Pulmonary artery endothelial cell (primary cell): ENCODE results near the gene SMO. TPM values are rescaled to one million over a fixed set of nuclear protein-coding genes. Genes with fewer than 3 reads are reported as not detected.
"Not testable (repeated sequence)": the region's sequence is repeated elsewhere in the genome, so short reads cannot be mapped to it uniquely, and the experiment has no call there.

Source experiments
- DNase-seq: peaks from one replicate; pipeline ENCODE4 v3.0.0-alpha.2; 2011; ENCODE audit warnings: low read depth, low spot score
- total RNA-seq: library from RNA; depleted of rRNA; stranded (reverse); fragments of >200 nt; gene quantifications from 2 replicates; pipeline ENCODE4 v1.2.3, GENCODE V29; 2014

The SMO gene
- total RNA-seq, 1 donor from 2014 or later, result 2.4 TPM

DNA sequence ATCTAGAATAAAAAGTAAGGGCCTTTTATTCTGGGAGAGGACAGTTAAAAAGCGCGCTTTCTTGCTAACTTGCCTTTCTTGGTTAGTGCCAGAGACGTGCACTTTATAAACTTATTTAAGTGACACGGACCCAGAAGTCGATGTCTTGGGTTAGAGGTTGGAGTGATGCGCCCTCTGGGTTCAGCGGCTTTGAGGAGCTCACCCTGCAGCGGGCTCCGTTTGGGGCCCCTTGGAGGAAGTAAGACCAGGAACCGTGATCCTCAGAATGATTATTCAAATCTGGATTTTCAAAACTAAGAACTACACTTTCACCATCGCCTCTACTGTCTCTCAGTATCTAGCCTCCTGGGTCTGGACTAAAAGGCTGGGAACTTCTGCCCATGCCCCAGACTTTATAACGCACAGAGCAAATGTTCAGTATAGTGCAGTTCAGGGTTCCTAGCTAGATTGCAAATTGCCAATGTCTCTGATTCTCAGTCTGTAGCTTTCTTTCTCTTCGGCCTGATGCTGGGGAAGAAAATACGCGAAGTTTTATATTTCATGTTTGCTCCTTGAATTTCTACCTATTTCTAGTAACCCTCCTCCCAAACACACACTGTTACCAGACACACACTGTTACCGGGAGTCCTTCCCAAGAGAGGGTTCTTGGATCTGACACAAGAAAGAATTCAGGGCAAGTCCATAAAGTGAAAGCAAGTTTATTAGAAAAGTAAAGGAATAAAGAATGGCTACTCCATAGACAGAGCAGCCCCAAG lies 18.6 kb upstream of the SMO start:
- no peak for DNase-seq

DNA sequence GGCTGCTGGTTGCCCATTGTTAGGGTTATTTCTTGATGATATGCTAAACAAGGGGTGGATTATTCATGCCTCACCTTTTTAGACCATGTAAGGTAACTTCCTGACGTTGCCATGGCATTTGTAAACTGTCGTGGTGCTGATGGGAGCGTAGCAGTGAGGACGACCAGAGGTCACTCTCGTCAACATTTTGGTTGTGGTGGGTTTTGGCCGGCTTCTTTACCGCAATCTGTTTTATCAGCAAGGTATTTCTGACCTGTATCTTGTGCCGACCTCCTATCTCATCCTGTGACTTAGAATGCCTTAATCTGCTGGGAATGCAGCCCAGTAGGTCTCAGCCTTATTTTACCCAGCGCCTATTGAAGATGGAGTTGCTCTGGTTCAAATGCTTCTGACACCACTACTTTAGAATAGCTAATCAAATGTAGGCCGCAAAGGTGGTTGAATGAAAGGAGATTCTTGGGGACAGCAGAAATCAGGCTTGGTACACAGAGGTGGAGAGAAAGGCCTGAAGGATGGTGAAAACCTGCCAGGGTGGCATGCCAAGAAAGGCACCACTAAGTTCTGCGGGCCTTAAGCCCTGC lies 17.9 kb upstream of the SMO start:
- DNase-seq, result no peak

DNA sequence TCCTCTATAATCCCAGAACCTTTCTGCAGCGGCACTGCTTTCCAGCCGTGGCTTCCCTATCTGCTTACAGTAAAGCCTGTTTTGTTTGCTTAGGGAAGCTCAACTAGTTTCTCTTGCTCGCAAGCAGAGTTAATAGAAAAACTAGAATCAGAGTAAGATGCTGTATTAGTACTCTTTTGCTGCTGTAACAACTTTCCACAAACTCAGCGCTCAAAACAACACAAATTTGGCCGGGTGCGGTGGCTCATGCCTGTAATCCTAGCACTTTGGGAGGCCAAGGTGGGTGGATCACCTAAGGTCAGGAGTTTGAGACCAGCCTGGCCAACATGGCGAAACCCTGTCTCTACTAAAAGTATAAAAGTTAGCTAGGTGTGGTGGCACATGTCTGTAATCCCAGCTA lies 14.6 kb upstream of the SMO start:
- DNase-seq, result not testable (repeated sequence)

DNA sequence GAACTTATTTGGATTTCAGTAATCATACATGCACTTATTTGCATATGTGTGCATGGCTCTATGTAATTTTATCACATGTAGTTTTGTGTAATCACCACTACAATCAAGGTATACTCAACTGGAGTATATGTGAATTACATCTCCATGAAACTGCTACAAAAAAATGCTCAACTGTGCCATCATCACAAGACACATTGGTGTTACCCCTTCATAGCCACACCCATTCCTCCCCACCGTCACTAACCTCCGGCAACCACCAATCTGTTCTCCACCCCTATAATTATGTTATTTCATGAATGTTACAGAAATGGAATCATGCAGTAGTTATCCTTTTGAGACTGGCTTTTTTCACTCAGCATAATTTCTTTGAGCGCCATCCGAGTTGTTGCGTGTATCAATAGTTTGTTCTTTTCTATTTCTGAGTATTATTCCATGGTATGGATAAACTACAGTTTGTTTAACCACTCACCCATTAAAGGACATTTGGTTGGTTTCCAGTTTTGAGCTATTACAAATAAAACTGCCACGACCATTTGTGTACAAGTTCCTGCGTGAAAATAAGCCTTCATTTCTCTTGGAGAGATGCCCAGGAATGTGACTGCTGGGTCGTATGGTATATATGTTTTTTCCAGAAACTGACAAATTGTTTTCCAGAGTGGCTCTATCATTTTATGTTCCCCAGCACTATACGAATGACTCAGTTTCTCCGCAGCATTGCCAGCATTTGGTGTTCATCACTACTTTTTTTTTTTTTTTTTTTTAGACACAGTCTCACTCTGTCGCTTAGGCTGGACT lies 11.3 kb upstream of the SMO start:
- DNase-seq, result no peak

GRCh38 chr7:129184981-129185670 lies 3.3 kb upstream of the SMO start:
- DNase-seq, result no peak

GRCh38 chr7:129186749-129187260 lies 1.6 kb upstream of the SMO start:
- no peak for DNase-seq

- no peak for DNase-seq
Observed at GRCh38 chr7:129187681-129188371, 607 bp upstream of the SMO start.

DNA sequence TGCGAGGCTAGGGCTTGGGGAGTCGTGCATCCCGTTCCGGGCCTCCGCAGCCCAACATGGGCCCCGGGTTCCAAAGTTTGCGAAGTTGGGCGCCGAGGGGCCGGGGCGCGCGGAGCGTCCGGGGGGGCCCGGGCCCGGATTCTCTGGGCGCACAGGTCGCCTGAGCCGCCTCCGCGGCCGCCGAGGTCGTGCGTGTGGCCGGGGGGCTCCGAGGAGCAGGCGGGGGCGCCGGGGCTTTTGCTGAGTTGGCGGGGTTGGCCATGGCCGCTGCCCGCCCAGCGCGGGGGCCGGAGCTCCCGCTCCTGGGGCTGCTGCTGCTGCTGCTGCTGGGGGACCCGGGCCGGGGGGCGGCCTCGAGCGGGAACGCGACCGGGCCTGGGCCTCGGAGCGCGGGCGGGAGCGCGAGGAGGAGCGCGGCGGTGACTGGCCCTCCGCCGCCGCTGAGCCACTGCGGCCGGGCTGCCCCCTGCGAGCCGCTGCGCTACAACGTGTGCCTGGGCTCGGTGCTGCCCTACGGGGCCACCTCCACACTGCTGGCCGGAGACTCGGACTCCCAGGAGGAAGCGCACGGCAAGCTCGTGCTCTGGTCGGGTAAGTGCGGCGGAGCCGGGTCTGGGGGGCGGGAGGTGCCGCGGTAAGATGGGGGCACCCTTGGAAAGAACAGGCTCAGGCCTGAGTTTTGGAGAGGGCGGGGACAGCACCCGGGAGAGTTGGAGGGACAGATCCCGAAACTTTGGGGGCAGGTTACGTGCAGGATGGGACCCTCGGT lies 643 bp downstream of the SMO start:
- no peak for DNase-seq

DNA sequence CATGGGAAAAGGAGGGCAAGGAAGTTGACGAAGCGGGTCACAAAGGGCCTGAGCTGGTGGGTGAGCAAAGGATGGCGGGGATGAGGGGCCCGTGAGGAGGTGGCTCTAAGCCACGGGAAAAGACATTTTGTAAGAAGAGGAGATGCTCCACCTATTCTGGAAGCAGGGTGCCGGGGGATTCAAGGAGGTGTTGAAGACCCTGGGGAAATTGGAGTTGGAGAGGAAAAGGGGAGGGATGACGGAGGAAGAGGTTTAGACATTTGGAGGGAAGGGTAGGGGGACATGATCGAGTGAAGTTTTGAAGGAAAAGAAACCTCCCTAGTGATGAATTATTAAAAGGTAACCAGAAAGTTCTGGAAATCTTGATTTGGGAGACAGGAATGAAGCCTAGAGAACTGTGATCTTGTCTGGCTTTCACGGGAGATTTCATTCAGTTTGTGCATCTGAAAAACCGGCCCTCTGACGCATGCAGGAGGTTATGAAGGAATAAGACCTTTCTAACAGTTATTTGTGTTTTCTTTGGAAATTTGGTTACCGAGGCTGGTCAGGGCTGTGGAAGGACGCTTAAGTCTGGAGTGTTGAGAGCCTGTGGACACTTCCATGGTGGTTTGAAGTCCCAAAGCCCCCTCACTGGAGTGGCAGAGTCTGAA lies 1.4 kb downstream of the SMO start:
- no peak for DNase-seq

GRCh38 chr7:129191272-129191671 lies 2.8 kb downstream of the SMO start:
- DNase-seq, result no peak

DNA sequence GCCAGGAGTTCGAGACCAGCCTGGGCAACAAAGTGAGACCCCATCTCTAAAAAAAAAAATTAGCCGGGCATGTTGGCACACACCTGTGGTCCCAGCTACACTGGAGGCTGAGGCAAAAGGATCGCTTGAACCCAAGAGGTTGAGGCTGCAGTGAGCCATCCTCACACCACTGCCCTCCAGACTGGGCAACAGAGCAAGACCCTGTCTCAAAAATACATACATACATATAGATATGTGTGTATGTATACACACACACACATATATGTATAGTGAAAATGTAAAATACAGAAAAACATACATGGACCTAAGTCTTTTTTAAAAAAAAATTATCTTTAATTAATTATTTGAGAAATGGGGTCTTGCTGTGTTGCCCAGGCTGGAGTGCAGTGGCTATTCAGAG lies 5.5 kb downstream of the SMO start:
- no peak for DNase-seq

- no peak for DNase-seq
Observed at GRCh38 chr7:129197771-129198170, 9.3 kb downstream of the SMO start.

- DNase-seq, result no peak
Observed at GRCh38 chr7:129199406-129199805, 11.0 kb downstream of the SMO start.

DNA sequence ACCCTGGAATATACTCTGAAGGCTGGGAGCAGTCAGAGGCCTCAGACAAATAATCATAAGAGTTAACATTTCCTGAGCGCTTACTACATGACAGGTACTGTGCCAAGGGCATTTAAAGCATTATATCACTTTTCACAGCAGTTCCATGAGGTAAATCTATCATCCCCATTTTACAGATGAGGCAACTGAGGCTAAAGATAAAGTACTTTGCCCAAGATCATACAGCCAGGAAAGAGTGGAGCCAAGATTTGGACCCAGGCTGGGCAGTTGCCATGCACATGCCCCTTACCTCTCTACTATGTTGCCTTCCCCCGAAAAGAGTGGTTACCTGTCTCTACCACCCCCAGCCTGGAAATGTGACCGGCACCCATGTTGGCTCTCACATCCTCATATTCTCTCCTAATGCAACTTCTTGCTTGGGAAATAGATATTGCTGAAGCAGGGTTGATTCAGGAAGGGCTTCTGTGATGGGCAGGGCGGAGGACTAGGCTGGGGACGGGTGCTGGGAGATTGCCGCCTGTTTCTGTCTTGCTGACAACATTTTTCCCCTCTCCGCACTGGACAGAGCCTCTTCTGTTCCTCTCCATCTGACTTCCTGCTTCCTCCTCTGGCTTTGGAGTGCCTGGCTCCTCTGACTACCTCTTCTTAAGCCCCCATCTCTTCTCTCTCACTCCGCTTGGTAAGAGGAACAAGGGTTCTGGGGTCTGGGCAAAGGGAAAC lies 13.8 kb downstream of the SMO start:
- no peak for DNase-seq

GRCh38 chr7:129203050-129203741 lies 14.8 kb downstream of the SMO start:
- DNase-seq, result no peak

- DNase-seq, result no peak
Observed at GRCh38 chr7:129205126-129205818, 16.8 kb downstream of the SMO start.

DNA sequence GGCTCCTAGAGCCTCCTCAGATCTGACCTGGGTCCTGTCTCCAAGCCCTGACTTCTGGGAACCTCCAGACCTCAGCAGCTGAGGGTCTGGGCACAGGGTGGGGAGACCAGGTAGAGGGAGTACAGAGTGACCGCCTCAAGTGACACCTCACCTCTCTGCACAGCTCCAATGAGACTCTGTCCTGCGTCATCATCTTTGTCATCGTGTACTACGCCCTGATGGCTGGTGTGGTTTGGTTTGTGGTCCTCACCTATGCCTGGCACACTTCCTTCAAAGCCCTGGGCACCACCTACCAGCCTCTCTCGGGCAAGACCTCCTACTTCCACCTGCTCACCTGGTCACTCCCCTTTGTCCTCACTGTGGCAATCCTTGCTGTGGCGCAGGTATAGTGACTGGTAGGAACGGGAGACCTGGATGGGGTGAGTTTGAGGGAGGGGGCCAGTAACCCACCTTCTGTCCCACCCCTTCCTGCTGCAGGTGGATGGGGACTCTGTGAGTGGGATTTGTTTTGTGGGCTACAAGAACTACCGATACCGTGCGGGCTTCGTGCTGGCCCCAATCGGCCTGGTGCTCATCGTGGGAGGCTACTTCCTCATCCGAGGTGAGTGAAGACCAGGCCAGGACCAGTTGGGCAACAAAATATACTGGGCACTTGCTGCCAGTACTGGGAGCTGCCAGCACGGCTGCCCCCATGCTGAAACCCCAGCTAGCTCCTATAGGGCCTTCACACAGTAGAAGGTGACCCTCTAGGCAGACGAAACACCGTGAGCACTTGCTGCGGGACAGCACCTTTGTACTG lies 17.8 kb downstream of the SMO start:
- DNase-seq, result no peak
